Vagina (tissue), 2 donors: ENCODE results near the gene TM6SF1. TPM values are rescaled to one million over a fixed set of nuclear protein-coding genes. Genes with fewer than 3 reads are reported as not detected.

ENCODE experiments used
- DNase-seq, 2 donors: peaks; one replicate each; pipeline ENCODE4 v3.0.0-alpha.2; 2017; ENCODE audit errors: extremely low spot score in 2 of 2
- H3K27ac ChIP-seq: fragments of 200-600 bp; sonication (generic); one replicate; pipeline ENCODE4 v1.5.1; 2019
- H3K27me3 ChIP-seq: fragments of 200-600 bp; sonication (generic); one replicate; pipeline ENCODE4 v1.5.1; 2019
- H3K36me3 ChIP-seq, 2 donors: fragments of 200-600 bp; sonication (generic); one replicate each; pipeline ENCODE4 v1.5.1; 2017 to 2019
- H3K4me1 ChIP-seq: fragments of 200-600 bp; sonication (generic); one replicate; pipeline ENCODE4 v1.5.1; 2019
- H3K4me3 ChIP-seq, 2 donors: fragments of 200-600 bp; sonication (generic); 1 replicate in 1 of 2; 2 replicates in 1 of 2; pipeline ENCODE4 v1.5.1; 2016 to 2019
- H3K9me3 ChIP-seq: fragments of 200-600 bp; sonication (generic); one replicate; pipeline ENCODE4 v1.5.1; 2019
- POLR2A ChIP-seq, 2 donors: fragments of 450-650 bp; IDR thresholded peaks; one replicate each; pipeline ENCODE4 v1.6.1; 2017; ENCODE audit warnings: antibody characterized with exemption in 2 of 2, mild to moderate bottlenecking in 2 of 2, moderate library complexity in 2 of 2
- POLR2AphosphoS5 ChIP-seq, 2 donors: sonication (generic); formaldehyde crosslinking; IDR thresholded peaks; one replicate each; pipeline ENCODE4 v1.9.0; 2017; ENCODE audit warnings: antibody characterized with exemption in 2 of 2, mild to moderate bottlenecking in 2 of 2, low read depth in 1 of 2; ENCODE audit not compliant: insufficient read depth in 1 of 2
- intact Hi-C: fragments of 100-400 bp; cut with DNase I; formaldehyde crosslinking; loops from one replicate; pipeline ENCODE4 v1.15.1; 2023
- microRNA-seq: library from miRNA; unstranded; fragments of <30 nt; microRNA quantifications from one replicate; pipeline ENCODE4, GENCODE V29; 2017; ENCODE audit warnings: borderline number of aligned reads, borderline replicate concordance
- small RNA-seq: library from RNA; depleted of rRNA; stranded (forward); fragments of <200 nt; gene quantifications from one replicate; pipeline ENCODE3, GENCODE V24; 2016
- total RNA-seq: library from RNA; depleted of rRNA; stranded (reverse); fragments of >200 nt; gene quantifications from one replicate; pipeline ENCODE4 v1.2.3, GENCODE V29; 2016
- TF ChIP-seq, protein P1 (sequence below), 3 experiments: fragments of 450-650 bp in 2 of 3; fragments of 200-600 bp in 1 of 3; sonication (generic) in 1 of 3; IDR thresholded peaks; one replicate each; pipeline ENCODE4 v1.5.1; 2017 to 2019; ENCODE audit warnings: antibody characterized with exemption in 3 of 3, mild to moderate bottlenecking in 2 of 3, moderate library complexity in 2 of 3

The TM6SF1 gene
- total RNA-seq, 1 donor from 2014 or later = 3.9 TPM

DNA sequence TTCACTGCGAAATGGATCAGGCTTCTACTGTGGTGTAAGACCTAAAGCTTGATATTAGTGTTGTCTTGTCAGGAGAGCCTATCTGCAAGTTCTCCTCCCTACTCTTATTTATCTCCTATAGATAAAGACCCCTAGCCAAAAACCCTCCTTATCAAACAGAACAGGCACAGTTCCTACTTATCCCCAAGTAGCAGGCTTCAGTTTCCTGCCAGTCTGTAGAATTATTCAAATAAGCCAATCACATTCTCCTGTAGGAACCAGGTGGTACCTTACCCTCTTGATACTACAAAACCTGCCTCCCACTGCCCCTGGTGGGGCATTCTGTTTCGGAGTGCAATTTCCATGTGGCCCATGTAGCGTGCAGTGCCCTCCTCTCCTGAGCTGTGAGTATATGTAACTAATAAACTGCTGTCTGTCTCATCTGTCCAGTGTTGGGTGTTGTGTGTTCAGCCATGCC lies 71.5 kb downstream of the TM6SF1 start:
- Histone ChIP-seq H3K4me1 (no peaks in the 10 kb centered on the region), H3K27ac (no peak overlapping the region), H3K27me3 (no peaks in the 10 kb centered on the region), H3K9me3 (no peaks in the 10 kb centered on the region), H3K4me3 (no peak overlapping the region), H3K36me3 (no peaks in the 10 kb centered on the region)
- no peak for DNase-seq
- intact Hi-C loops = no loop called here
- no peak for TF ChIP-seq POLR2AphosphoS5 (IDR thresholded peaks at IDR 0.05; ENCODE audit: insufficient read depth in 1 of 2, low read depth in 1 of 2)
- TF ChIP-seq, protein P1, sequence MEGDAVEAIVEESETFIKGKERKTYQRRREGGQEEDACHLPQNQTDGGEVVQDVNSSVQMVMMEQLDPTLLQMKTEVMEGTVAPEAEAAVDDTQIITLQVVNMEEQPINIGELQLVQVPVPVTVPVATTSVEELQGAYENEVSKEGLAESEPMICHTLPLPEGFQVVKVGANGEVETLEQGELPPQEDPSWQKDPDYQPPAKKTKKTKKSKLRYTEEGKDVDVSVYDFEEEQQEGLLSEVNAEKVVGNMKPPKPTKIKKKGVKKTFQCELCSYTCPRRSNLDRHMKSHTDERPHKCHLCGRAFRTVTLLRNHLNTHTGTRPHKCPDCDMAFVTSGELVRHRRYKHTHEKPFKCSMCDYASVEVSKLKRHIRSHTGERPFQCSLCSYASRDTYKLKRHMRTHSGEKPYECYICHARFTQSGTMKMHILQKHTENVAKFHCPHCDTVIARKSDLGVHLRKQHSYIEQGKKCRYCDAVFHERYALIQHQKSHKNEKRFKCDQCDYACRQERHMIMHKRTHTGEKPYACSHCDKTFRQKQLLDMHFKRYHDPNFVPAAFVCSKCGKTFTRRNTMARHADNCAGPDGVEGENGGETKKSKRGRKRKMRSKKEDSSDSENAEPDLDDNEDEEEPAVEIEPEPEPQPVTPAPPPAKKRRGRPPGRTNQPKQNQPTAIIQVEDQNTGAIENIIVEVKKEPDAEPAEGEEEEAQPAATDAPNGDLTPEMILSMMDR (IDR thresholded peaks at IDR 0.05) = no peak
- TF ChIP-seq POLR2A (IDR thresholded peaks at IDR 0.05) = no peak

DNA sequence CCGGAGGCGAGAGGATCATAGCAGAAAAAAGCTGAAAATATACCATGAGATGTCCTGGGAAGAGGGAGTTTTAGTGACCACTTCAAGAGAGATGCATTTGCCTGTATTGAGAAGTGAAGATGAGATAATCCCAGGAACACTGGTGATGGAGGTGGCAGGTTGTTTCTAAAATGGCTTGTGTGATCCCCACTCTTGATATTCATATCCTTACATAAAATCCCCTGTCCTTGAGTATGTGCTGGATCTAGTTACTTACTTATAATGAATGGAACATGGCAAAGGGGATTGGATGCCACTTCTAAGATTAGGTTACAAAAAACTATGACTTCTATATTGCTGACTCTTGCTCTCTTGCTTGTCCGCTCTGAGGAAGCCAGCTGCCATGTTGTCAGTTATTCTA lies 78.1 kb downstream of the TM6SF1 start:
- Histone ChIP-seq H3K36me3 (no peaks in the 10 kb centered on the region), H3K9me3 (no peaks in the 10 kb centered on the region), H3K4me3 (no peak overlapping the region), H3K4me1 (no peaks in the 10 kb centered on the region), H3K27ac (no peak overlapping the region), H3K27me3 (no peaks in the 10 kb centered on the region)
- TF ChIP-seq POLR2AphosphoS5 (IDR thresholded peaks at IDR 0.05; ENCODE audit: insufficient read depth in 1 of 2, low read depth in 1 of 2) (no peak), POLR2A (IDR thresholded peaks at IDR 0.05) (no peak)
- TF ChIP-seq, protein P1 (IDR thresholded peaks at IDR 0.05) = no peak
- intact Hi-C loops = no loop called here
- DNase-seq = no peak

Small RNA genes within 50 kb of the gene (microRNA-seq; reads per million reads assigned to microRNA genes)
- not detected for gene MIR4515

Small RNA genes within 50 kb of the gene (small RNA-seq; reads per million reads assigned to genes)
- not detected for gene MIR4515

Other genes starting within 250 kb of the TM6SF1 start
- gene HOMER2, start 154.9 kb upstream of the TM6SF1 start, total RNA-seq = 18.2 TPM
- 12.3 TPM for gene RAMAC, start 121.4 kb upstream of the TM6SF1 start, total RNA-seq
- 6.9 TPM for gene C15orf40, start 96.0 kb upstream of the TM6SF1 start, total RNA-seq
- 51.3 TPM for gene BTBD1, start 40.4 kb upstream of the TM6SF1 start, total RNA-seq
- gene HDGFL3, start 100.2 kb downstream of the TM6SF1 start, total RNA-seq = 27.7 TPM
- gene BNC1, start 177.0 kb downstream of the TM6SF1 start, total RNA-seq = 18.2 TPM